Fibroblast of gingiva (primary cell): ENCODE measurements around the gene PHKA2.
A peak's percentile ranks its signal among the peaks of the same experiment; 100 is the strongest.

Experiments
- DNase-seq: peaks from one replicate; pipeline ENCODE4 v3.0.0-alpha.2; 2011; ENCODE audit warnings: low read depth

Gene PHKA2

DNA sequence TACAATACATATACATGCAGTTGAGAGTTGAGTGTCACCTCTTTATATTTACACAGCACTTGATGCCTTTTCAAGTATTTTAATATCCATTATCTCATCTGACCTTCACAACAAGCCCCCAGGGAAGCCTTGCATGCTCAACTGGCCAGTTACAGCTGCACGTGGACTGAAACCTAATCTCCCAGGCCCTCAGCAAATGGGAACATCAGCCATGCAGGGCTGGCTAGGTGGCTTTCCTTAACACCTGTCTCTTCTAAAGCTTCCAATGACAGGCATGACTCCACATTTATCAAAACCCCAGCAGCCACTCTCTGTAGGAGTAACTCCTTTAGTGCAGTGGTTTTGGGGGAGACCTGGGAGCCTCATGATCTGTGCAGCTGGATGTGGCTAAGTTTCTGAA lies 56.4 kb downstream of the PHKA2 start:
- no peak for DNase-seq

DNA sequence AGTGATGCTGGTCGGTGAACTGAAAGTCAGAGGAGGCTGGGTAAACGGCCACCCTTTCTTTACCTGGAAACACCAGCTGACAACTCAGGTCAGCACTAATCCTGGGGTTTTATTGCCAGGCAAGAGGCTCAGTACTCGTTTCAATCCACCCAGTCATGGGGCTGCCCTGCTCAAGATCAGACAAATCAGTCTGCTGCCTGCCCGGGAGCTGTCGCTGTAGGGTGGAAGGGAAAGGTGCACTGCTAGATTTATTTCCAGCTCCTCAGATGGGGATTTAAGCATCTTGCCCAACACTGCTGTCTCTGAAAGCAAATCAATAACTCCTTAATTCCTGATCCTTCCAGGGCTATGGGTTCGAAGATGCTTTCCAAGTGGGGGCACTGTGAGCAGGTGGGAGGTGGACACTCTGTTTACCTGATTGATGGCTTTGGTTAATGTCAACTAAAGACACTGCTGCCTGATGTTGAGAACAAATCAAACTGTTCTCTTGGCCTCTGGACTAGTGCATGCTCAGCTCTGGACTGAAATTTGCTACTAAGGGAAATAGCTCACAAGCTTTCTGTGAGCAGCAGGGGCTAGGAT lies 59.3 kb downstream of the PHKA2 start:
- DNase-seq: no peak

DNA sequence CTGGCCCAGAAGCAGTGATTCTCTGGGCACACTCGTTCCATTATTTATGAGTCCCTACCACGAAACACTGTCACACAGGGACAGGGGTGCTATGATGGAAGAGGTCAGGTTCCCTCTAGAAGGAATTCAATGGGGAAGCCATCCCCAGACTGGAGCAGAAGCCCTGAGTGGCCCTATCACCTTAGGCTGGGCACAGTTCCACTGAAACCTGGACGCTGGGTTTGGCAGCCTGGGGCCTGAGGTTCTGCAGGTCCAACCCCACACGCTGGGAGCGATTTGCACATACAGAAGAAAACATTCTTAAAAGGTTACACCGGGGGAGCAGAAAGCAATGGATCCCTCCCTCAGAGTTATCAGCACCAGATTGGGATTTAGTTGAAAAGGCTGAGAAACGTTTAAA lies 63.3 kb downstream of the PHKA2 start:
- no peak for DNase-seq

DNA sequence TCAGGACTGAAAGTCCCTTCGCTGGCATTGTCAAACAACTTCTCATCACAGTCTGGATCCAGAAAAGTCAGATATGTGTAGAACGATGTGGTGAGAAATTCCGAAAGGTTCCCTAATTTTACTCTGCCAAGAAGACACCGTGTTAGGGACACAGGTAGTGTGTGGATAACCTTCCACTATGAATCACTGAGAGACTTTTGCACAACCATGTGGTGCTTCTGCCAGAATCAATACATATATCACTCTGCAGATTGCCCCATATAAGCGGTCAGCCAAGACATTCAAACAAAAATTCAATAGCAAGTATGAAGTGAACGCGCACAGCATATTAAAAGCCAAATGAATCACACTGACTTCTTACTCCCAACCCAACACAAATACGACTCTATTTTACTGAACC lies 63.8 kb downstream of the PHKA2 start:
- no peak for DNase-seq

DNA sequence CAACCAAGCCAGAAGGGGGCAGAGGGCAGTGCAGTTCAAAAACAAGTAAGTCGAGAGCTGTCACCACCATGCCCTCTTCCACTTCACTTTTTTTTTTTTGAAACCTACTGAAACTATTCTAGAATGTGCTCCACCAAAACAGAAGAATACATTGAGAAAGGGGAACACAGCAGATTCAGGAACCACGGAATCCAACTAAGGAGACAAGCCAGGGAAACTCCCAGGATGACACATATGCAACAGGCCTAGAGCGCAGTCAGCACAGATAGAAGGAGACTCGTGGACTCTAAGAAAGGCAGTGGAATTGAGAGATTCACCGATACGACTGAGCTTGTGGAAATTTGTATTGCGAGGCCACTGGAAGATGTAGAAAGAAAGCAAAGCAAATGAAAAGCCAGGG lies 66.1 kb downstream of the PHKA2 start:
- DNase-seq: no peak

DNA sequence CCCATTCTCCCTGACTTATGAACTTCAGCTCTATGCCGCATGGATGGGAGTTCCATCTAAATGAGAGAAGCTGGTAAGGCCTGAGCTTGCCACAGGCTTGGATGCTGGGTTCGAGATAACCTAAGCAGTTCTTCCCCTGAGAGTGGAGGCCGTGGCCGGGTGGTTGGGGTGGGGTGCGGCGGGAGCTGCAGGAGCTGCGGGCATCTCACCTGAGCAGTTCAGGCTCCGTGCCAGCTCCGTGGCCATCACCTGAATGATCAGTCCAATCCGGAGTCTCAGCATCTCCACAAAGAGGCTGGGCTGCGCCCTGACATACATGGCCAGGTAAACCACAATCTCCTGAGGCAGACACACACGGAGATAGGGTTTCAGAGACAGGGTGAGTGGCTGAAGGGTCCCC lies 77.6 kb downstream of the PHKA2 start:
- DNase-seq: no peak

DNA sequence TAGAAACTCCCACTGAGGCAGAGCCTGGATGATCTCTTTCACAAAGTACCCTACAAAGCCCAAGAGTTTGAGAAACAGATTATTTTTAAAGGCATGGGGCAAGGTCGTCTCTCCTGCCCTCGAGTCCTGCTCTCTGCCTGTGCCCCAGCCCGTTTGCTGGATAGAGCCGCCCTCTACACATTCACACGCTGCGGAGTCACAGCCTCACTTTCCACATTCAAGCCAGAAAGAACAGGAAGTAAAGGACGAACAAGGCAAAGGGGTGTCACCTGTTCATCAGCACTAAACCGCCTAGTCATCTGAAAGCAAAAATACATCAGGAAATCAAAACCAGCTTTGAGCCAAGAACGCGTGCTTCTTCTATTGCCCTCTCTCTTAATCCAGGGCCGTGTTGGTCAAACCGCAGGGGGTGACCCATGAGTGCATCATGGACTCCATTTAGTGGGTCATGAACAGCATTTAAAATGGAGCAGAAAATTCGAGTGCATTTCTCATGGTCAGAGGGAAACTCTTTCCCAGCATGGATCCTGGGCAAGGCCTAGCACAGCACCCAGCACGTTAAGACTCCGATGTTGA lies 83.4 kb downstream of the PHKA2 start:
- no peak for DNase-seq

DNA sequence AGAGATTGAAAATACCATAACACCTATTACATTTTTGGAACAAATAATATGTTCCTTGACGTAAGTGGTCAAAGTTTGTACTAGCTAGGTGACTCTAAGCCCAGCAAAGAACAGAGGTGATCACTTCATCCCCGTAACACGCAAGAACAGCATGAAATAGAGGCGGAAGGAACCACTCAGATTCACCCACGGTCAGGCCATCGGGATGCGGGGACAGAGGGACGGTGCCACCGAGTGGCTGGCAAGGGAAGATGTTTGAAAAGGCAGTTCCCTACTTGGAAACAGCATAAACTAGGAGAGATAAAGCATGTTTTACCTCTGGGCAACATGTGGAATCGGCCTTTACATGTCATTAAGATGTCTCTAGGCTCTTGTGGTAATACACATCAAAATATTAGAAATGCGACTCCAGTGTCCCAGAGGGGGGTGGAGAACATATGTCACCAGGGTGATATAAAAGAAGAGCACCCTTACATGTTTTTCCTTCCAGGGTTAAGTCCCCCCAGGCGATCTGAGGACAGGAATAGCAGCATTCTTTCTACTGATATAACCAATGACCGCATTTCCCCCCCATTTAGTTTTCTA lies 84.0 kb downstream of the PHKA2 start:
- DNase-seq: peak; percentile 2

DNA sequence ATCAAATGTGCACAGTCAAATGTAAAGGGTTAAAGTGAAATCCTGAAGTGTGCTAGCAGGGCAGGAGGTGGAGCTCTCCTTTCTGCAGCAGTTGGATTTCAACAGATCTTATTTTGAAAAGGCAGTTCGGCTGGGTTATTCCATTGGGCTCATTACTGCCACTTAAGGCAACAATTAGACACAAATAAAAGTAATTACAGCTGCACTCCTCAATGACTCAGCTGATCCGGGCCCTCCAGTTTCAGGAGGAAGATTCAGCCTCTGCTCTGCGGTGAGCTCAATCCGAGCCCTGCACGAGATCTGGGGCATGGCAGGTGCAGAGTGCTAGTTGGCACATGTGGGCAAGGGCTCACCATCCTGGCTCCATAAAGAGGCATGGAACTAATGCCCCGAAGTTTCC lies 85.4 kb downstream of the PHKA2 start:
- DNase-seq: no peak

DNA sequence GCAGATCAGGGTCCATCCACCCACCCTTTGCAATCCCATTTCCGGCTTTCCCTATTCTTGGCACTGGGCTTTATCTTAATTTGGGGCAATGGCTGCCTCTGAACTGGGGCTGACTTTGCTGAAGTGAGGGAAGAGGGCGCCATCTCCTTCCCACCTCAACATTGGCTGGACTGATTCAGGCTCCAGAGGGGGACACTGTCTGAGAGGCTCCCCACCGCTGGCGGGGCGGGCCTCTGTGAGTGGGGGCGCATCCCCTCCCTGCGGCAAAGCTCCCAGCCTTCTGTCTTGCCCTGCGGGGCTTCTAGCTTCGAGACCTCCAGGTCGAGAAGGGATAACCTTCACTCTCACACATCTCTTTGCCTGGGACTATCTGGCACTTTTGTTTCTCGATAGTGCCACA lies 85.8 kb downstream of the PHKA2 start:
- DNase-seq: no peak

DNA sequence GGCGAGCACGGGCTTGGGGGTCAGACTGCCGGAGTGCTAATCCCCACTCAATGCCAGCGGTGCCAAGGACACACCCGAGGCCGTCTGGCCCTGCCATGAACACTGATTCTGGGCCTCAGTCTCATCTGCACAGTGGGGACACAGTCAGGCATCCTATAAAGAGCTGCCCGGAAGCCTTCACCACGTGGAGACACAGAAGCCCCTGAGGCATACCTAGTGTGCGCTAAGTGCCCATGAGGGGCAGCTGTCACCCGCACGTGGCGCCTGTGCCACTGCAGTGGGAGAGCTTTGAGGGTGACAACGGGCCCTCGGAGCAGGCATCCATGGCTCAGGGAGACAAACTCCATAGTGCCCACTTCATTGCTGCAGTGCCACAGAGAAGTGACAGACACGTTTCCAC lies 86.3 kb downstream of the PHKA2 start:
- DNase-seq: no peak

DNA sequence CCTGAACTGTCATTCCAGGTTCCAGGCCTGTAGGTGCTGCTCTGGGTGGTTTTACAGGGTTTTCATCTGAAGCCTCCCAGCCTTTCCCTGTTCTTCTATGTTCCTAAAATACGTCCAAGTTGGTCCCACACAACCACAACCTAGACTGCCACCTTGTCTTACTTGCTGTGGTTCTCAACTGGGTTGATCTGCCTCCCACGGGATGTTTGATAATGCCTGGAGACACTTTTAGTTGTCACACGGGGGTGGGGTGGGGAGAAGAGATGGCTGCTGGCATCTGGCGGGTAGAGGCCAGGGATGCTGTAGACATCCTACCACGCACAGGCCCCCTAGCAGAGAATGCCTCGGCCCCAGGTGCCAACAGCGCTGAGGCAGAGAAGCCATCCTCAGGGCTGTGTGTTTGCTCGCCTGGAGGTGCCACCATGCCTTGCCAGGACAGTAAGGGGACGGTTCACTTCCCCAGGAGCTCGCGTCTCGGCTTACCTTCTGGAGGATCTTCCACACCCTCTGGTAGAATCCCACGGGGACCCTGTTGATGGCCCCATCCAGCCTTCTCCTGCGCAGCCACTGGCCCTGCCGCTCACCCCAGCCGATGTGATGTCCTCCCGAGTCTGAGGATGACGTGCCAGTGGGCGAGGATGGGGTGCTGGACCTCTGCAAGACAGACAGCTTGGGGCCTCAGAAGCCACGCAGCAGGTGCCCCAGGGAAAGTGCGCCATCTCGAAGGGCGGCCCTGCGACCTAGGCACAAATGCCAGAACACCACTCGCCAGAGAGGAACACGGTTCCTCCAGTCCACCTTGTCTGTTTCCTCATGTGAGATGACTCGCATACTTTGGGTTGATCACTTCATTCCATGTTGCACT lies 87.0 kb downstream of the PHKA2 start:
- DNase-seq: no peak

DNA sequence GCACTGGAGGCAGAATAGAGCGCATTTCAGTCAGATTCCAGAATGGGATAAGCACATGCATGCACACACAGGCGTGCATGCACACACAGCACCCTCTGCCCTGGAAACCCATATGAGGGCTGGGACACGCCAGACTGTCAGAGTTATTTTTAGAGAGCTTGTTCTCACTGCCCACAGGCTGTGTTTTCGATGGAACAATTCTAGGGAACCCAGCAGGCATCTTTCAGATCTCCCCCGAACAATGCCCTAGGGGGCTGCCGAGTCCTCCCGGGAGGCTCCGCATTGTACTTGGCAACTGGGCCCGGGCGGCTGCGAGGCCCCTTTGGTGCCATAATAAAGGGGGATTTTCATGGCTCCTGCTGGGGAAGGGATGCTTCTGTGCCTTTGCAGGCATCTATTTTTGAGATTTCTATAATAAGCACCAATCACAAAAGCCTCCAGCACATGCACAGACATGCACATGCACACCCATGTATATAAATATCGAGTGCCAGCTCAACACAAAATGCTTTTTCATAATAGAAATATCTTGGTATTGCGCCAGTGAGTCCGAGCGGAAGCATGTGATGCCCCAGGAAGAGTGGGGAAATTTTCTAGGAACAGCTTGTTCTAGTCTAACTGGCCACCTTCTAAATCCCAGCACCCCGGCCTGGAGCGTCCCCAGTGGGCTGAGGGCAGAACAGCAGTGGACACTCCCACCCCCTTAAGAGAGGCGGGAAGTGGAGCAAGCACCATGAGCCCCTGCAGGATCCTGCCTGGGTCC lies 88.5 kb downstream of the PHKA2 start:
- DNase-seq: peak; percentile 83

DNA sequence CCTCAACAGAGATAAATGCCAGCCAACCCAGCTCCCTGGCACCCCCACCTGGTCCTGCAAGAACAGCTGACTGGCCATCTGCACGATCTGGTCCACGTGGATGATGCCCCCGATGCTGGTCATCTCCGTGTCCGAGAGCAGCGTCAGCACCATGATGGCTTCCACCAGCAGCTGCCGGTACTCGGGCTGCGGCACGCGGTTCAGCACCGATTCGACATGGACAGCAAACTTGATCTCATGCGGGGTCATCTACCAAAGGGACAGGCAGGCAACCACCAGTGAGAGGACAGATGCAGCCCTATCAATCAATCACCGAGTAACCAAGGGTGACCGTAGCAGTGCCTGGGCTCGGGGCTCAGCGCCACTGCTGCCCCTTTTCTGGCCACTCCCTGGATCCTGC lies 89.8 kb downstream of the PHKA2 start:
- no peak for DNase-seq

DNA sequence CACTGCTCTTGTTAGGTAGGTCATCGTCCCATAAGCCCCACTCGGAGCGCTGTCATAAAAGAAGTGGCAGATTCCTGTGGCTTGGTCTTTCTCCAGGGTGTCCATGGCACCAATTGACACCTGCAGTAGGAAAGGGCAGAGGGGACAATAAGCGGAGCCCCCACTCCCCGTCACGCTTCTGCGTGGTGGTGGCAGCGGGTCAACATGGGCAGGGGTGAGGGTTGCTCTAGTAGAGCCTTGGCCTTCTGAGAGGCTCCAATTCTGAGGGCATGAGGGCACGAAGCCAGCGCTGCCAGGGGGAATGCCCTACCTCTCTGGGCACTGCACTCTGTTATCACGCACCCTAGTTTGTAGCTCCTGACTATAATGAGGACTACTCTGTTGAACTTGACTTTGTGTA lies 90.4 kb downstream of the PHKA2 start:
- DNase-seq: no peak

DNA sequence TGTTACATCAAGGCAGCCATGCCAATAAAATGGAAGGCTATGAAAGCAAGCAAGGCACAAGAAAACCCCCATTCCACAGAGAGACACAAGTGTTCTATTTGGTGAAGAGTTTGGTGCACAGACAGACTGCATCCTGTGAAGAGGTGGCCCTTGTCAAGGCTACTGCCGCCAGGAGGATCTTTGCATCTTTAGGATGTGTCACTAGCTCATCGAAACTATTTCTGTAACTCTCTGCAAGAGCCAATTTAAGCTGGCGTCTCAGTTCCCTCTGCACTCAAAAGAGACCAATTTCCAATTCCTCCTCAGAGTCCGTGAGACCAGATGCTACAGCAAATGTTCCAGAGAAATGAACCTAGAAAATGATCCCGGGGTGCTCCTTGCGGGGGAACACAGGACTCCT lies 91.0 kb downstream of the PHKA2 start:
- no peak for DNase-seq

DNA sequence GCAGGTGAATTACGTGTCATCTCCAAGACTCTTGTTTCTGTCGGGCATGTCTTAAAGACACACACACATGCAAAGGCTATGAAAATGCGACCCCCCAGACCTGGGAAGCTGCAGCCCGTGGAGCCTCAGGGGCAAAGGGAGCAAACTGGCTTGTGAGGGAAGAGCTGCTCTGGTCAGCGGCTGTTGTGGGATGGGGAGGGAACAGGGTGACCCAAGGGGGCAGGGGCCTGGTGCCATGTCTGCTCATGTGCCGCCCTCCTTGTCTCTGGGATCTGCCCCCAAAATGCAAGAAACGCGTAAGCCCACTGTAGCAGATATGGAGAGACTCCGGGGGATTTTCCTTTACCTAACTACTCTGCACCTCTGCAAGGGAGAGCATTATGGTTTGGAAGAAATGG lies 92.4 kb downstream of the PHKA2 start:
- DNase-seq: no peak

DNA sequence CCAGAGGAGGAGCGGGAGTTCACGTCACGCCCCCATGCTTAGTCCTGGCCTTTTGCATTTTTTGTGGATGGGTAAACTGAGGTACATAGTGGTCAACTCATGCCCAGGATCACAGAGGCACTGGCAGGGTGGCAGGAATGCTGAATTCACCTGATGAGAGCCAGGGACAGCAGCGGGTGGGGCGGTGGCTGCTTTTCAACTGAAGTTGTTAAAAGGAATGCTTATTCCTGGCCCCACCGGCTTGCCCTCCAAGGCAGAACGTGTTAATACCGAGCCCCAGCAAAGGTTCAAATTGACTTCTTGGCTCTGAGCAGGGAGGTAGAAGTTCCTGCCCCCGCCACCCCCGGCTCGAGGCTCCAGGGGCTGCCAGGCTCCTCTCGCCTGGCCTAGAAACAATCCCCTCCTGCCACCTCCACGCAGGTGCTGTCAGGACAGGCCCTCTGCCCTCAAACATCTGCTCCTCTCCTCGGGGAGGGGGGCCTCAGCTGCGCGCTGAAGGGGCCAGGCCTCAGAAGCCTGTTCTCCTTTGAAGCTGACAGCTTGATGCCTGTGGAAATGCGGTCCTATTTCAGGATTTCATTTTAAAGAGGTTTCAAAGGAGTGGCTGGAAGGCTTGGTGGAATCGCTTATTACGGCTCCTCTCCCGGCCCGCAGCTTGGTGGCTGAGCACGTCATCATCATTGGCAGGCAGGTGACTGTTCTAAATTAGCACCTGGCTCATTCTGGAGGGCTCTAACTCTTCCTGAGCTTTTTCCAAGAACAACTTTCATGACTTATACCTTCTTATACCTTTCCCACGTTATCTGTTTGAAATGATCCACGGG lies 93.0 kb downstream of the PHKA2 start:
- no peak for DNase-seq

DNA sequence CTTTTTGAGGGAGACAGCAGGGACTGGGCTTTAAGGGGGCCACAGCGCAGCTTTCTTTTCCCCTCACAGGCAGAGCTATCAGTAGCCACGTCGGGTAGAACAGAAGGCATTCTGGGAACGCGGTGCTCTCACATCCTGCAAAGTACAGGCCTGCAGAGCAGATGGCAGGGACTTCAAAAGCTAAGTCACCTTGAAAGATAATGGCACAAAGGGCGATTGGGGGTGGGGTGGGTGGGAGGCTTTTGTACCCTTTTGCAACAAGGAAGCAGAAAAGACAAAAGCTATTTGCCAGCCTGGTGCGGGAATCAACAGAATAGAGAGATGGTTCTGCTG lies 93.9 kb downstream of the PHKA2 start:
- no peak for DNase-seq

DNA sequence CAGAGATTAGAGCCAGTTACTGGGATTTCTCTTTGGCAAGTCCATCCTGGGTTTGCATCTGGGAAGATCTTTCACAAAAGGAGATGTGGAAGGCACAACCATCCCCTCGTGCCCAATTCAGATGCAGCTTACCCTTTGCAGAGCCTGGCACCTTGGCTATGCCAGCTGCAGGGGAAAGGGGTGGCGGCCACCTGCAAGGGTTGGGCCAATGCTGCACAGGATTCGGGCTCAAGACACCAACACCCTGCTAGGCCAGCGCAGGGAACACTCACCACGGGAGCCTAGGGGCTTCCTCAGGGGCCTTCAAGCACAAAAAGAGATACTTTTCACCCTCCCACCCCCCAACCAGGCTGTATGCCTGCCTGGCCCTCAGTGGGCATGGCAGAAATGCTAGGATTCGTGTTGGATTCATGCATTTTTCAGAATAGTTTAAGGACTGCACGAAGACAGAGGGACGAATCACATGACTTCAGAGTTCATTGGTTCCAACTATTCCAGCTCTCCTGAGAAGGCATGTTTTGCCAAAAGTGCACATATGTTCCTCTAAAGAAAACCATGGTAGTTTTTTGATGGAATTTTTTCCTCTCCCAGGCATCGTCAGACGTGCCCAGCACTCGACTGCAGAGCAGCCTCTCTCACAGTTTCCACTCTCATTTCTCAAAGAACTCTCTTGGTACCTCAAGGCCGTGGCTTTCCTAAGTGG lies 94.4 kb downstream of the PHKA2 start:
- DNase-seq: no peak

DNA sequence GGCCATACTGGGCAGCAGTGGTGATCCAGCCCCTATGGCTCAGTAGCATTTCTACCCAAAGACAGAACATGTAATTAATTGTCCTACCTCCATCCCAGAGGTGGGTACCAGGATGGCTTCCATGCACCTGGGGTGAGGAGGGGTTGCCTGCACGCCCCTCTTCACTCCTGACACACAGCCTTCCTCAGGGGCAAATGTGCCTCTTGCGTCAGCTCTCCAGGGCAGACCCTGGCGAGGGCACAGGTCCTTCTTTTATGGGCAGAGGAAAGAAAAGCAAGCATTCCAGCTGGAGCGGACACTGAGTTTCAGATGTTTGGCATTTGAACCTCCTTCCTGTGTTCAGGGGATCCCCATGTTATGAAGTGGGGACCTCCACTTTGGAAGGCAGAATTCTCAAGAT lies 95.6 kb downstream of the PHKA2 start:
- DNase-seq: no peak
